Activated B cell treated with CpG ODN at 0.5 μM for 24 hours (primary cell): ENCODE data around the gene VAV1. TPM values are rescaled to one million over a fixed set of nuclear protein-coding genes. Genes with fewer than 3 reads are reported as not detected.

ENCODE experiments used
- ATAC-seq: fragments of 200-7000 bp; cut with Tn5 transposase; one replicate; pipeline ENCODE4 v1.10.0; 2021; ENCODE audit warnings: low read depth, mild to moderate bottlenecking, moderate library complexity
- CTCF ChIA-PET: fragments of 350-600 bp; sonication (Branson Sonifier 250); formaldehyde crosslinking; loops from one replicate; lab custom pipeline; 2021; ENCODE audit warnings: antibody characterized with exemption; lab: Charles Lee
- POLR2A ChIA-PET: fragments of 350-600 bp; sonication (Branson Sonifier 250); formaldehyde crosslinking; loops from one replicate; lab custom pipeline; 2021; ENCODE audit warnings: antibody characterized with exemption; lab: Charles Lee
- DNase-seq: peaks from one replicate; pipeline ENCODE4 v3.0.0; 2022
- H3K27ac Mint-ChIP-seq: one replicate; pipeline ENCODE4 v1.8.0; 2020; ENCODE audit warnings: mixed read lengths
- H3K27me3 Mint-ChIP-seq: one replicate; pipeline ENCODE4 v1.8.0; 2021; ENCODE audit warnings: mixed read lengths
- H3K36me3 Mint-ChIP-seq: one replicate; pipeline ENCODE4 v1.8.0; 2021; ENCODE audit warnings: low read depth, mixed read lengths
- H3K4me1 Mint-ChIP-seq: one replicate; pipeline ENCODE4 v1.8.0; 2021; ENCODE audit warnings: mixed read lengths
- H3K4me3 Mint-ChIP-seq: one replicate; pipeline ENCODE4 v1.8.0; 2020; ENCODE audit warnings: mild to moderate bottlenecking, mixed read lengths
- H3K9me3 Mint-ChIP-seq: one replicate; pipeline ENCODE4 v1.8.0; 2020; ENCODE audit warnings: mixed read lengths
- CTCF ChIP-seq: fragments of 200-600 bp; IDR thresholded peaks from one replicate; pipeline ENCODE4 v1.8.0; 2022; ENCODE audit warnings: antibody characterized with exemption, mild to moderate bottlenecking
- intact Hi-C: fragments of 100-400 bp; cut with micrococcal nuclease; formaldehyde crosslinking; loops from one replicate; pipeline ENCODE4 v1.15.1; 2024
- total RNA-seq: library from RNA; stranded (reverse); gene quantifications from 2 replicates; pipeline ENCODE4 v1.2.3, GENCODE V29; 2022

VAV1 gene, protein sequence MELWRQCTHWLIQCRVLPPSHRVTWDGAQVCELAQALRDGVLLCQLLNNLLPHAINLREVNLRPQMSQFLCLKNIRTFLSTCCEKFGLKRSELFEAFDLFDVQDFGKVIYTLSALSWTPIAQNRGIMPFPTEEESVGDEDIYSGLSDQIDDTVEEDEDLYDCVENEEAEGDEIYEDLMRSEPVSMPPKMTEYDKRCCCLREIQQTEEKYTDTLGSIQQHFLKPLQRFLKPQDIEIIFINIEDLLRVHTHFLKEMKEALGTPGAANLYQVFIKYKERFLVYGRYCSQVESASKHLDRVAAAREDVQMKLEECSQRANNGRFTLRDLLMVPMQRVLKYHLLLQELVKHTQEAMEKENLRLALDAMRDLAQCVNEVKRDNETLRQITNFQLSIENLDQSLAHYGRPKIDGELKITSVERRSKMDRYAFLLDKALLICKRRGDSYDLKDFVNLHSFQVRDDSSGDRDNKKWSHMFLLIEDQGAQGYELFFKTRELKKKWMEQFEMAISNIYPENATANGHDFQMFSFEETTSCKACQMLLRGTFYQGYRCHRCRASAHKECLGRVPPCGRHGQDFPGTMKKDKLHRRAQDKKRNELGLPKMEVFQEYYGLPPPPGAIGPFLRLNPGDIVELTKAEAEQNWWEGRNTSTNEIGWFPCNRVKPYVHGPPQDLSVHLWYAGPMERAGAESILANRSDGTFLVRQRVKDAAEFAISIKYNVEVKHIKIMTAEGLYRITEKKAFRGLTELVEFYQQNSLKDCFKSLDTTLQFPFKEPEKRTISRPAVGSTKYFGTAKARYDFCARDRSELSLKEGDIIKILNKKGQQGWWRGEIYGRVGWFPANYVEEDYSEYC
- total RNA-seq, result 105 and 121 TPM in 2 replicates

DNA sequence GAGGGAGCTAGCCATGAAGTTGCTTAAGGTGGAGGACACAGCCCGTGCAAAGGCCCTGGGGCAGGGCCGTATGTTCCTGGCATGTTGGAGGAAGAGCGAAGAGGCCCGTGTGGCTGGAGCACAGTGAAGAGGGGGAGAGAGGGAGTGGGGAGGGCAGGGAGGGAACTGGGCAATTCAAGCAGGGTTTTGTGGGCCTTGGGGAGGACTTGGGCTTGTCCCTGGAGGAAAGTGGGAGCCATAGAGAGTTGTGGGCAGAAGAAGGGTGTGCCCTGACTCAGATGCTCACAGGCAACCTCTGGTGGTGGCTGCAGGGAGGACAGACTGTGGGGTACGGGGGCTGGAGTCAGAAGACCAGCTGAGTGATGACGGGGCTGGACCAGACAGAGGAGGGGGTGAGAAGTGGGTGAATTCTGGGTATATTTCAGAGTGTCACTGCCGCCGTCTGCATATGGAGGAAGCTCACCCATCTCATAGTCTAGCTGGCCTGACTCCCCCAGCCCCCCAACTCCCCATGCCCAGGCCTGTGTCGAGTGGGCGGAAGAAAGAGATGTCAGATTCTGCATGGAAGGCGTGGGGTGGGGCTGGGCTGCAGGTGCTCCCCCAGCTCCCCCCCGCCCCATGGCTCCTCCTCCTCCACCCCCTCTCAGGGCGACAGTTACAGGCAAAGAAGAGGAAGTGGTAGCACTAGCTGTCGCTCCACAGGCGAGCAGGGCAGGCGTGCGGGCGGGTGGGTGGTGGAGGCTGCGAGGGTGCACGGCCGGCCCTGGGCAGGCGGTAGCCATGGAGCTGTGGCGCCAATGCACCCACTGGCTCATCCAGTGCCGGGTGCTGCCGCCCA is at the start of gene VAV1:
TSS of gene VAV1 (plus strand) at position 681 of the 838 bp plus-strand sequence. CDS start at position 781, 100 bp downstream.
- Mint-ChIP-seq H3K4me1 (peaks cover 60% of the 10 kb centered on the region), H3K27me3 (no peaks in the 10 kb centered on the region)
- CTCF ChIA-PET, result interaction anchor here (0.8 to 3.5 kb wide), 7 partner anchors 15 to 141 kb away, joined by 3 to 31 read pairs (median 6); partner anchors contain the start of gene GPR108

GRCh38 chr19:6723108-6723618 is 49.3 kb upstream of the VAV1 start:
- ChIA-PET POLR2A (interaction anchor here (1.0 to 1.1 kb wide), 3 partner anchors 13 to 201 kb away, joined by 3 to 4 read pairs (median 3); no protein-coding TSS in a partner anchor), CTCF (no interaction called here)
- intact Hi-C loops, result loop anchor here (2.0 kb wide), 1 partner anchor 14 kb away; the partner anchor contains the start of gene GPR108
- TF ChIP-seq CTCF, result no peak
- Mint-ChIP-seq H3K36me3 (no peaks in the 10 kb centered on the region), H3K27ac (peak overlapping the region; percentile 50), H3K4me3 (no peak overlapping the region), H3K4me1 (peaks cover 56% of the 10 kb centered on the region), H3K9me3 (no peaks in the 10 kb centered on the region), H3K27me3 (no peaks in the 10 kb centered on the region)
- no peak for ATAC-seq
- no peak for DNase-seq

More for the DNA sequence above, at the start of gene VAV1:
- POLR2A ChIA-PET, result interaction anchor here (0.5 to 10.1 kb wide), 36 partner anchors 9 to 1943 kb away, joined by 3 to 333 read pairs (median 4); partner anchors contain the start of genes DENND1C, GPR108, KHSRP and SAFB2
- Mint-ChIP-seq H3K36me3 (peaks cover 36% of the 10 kb centered on the region), H3K9me3 (no peaks in the 10 kb centered on the region), H3K27ac (peak within 1 kb of the TSS; percentile 92), H3K4me3 (peak within 1 kb of the TSS; percentile 95)
- no peak for TF ChIP-seq CTCF
- peak; percentile 58 for ATAC-seq
- DNase-seq, result peak; percentile 71
- intact Hi-C loops, result loop anchor here (1.0 to 2.0 kb wide), 6 partner anchors 19 to 399 kb away; partner anchors contain the start of genes ALKBH7 and GPR108

- Mint-ChIP-seq H3K36me3 (no peaks in the 10 kb centered on the region), H3K9me3 (no peaks in the 10 kb centered on the region), H3K4me3 (peak overlapping the region; percentile 60), H3K27ac (peak overlapping the region; percentile 80), H3K4me1 (peaks cover 61% of the 10 kb centered on the region), H3K27me3 (no peaks in the 10 kb centered on the region)
- ChIA-PET CTCF (no interaction called here), POLR2A (interaction anchor here (0.6 kb wide), 1 partner anchor 33 kb away, joined by 3 read pairs; no protein-coding TSS in a partner anchor)
- intact Hi-C loops, result loop anchor here (2.0 kb wide), 1 partner anchor 13 kb away; the partner anchor contains the start of gene GPR108
- no peak for DNase-seq
- ATAC-seq, result no peak
- TF ChIP-seq CTCF, result no peak
Measured at GRCh38 chr19:6723738-6724137, 48.8 kb upstream of the VAV1 start.

DNA sequence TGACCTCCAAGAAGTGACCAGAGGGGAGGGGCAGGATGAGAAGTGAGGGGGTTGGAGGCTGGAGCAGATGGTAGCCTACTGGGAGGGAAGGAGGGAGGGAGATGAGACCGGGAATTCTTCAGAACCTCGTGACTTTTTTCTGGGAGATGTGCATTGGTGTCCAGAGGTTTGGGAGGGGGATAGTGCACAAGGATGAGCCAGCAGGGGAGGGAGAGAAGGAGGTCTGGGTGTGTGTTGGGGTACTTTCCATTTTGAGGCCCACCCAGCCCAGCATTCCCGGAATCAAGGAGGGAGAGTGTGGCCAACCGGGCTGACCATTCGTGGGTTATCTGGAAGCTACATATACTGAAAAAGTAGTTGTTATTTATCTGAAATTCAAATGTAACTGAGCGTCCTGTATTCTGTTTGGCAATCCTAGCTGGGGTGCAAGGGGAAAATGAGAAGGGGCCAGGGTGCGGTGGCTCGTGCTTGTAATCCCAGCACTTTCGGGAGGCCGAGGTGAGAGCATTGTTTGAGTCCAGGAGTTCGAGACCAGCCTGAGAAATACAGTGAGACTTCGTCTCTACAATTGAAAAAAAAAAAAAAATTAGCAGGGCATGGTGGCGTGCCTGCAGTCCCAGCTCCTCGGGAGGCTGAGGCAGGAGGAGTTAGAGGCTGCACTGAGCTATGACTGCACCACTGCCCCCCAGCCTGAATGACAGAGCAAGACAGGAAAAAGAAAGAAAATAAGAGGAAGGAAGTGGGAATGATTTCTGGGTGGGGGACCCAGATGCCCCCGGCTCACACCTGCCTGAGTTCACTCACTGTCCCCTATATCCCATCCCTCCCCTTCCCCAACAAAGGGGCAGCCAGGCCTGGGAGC is 47.6 kb upstream of the VAV1 start:
- peaks cover 67% of the 10 kb centered on the region for H3K4me1 Mint-ChIP-seq
- POLR2A ChIA-PET, result interaction anchor here (0.6 kb wide), 1 partner anchor 32 kb away, joined by 3 read pairs; no protein-coding TSS in a partner anchor

More for the DNA sequence above, 47.6 kb upstream of the VAV1 start:
- H3K27ac Mint-ChIP-seq, result peak overlapping the region; percentile 80
- CTCF ChIA-PET, result interaction anchor here (1.1 kb wide), 1 partner anchor 13 kb away, joined by 3 read pairs; the partner anchor contains the start of gene GPR108
- DNase-seq (no peak), ATAC-seq (no peak)
- peaks cover 5% of the 10 kb centered on the region for H3K36me3 Mint-ChIP-seq
- no peaks in the 10 kb centered on the region for H3K27me3 Mint-ChIP-seq
- H3K4me3 Mint-ChIP-seq, result no peak overlapping the region
- no peak for TF ChIP-seq CTCF
- intact Hi-C loops, result no loop called here
- H3K9me3 Mint-ChIP-seq, result no peaks in the 10 kb centered on the region
